Iris pigment epithelial cell (primary cell): ENCODE measurements around the gene PTCD3.

Experiments used
- DNase-seq: peaks from one replicate; pipeline ENCODE4 v3.0.0-alpha.2; 2011; ENCODE audit warnings: low read depth

The PTCD3 gene

GRCh38 chr2:86105969-86106945, at the start of gene PTCD3:
Gene PTCD3, plus strand, starts transcription at chr2:86106235. Its CDS starts 13 bp downstream, at chr2:86106248.
- DNase-seq: peak; percentile 98

GRCh38 chr2:86056590-86057331, 49.3 kb upstream of the PTCD3 start:
- DNase-seq: no peak

DNA sequence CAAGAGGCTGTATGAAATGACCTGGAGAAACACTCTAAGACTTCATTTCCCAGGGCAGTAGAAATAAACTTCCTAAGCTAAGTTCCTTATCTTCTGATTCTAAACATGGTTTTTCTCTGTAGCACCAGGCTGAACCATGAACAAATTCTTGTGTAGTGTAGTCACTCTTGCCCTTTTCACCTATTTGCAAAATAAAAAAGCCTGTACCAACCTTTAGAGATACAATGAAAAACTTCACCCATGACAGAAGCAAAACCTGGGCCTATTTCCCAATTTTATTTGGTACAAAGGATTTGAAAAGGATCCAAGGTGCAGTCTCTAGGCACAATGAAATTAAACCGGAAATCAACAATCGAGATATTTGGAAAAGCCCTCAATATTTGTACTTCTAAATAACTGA, 44.0 kb upstream of the PTCD3 start:
- DNase-seq: peak; percentile 88

- peak; percentile 90 for DNase-seq
Observed at GRCh38 chr2:86064006-86064405, 42.0 kb upstream of the PTCD3 start.

DNA sequence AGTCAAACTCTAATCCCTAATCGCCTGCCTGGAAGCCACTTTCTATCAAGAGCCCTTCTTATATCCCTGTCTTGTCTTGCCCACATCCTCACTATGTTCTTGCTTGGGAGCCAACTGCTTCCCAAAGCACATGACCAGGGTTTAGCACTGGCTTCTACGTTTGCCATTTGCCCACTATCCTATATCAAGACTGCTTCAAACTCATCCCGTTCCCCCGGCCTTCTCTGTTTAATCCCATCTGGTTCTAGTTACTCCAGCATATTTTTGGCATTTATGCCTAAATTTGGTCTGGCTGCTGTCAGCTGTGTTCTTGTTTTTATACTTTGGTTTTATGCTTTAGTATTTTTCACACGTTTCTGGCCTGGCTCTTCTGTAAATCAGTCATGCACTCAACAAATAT, 40.5 kb upstream of the PTCD3 start:
- no peak for DNase-seq

DNA sequence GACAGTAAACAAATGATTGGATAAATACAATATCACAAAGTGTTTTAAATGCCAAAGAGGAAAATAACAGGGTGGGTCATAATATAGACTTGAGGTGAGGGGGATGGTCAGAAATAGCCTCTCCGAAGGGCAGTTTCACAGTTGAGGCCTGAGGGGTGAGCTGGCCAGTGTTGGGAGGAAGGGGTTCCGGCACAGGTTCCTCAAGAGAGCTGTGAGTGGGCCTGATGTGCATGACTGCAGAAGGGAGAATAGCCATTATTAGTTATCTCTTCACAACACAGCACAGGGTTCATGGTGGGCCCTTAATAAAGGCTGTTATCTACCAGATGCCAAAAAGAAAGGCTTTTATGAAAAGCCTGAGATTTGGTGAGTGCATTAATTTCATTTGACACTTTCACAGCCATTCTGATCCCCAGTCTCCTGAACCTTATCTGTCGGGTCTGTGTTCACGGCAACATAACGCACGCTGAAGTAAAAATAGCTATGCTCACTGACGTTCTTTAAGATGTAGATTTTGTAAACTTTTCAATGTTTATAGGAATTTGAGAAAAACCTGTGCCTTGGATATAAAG, 39.9 kb upstream of the PTCD3 start:
- DNase-seq: no peak

DNA sequence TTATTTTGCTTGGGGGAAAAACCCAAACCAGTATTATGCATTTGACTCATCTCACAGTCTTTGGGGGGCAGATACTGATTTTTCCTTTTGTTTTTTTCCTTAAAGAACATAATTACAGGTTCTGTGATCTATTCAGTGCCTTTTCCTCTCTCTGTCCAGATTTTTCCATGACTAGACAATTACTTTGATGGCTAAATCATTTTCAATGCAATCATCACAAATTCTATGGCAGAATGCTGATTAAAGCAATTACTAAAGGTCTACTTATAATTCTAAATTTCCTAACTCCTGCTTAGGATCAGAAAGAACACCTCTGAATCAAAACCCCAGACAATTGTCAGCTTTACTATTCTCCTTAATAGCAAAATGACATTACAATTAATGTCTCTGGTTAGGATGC, 39.1 kb upstream of the PTCD3 start:
- no peak for DNase-seq

GRCh38 chr2:86068136-86068588, 37.9 kb upstream of the PTCD3 start:
- peak; percentile 59 for DNase-seq

DNA sequence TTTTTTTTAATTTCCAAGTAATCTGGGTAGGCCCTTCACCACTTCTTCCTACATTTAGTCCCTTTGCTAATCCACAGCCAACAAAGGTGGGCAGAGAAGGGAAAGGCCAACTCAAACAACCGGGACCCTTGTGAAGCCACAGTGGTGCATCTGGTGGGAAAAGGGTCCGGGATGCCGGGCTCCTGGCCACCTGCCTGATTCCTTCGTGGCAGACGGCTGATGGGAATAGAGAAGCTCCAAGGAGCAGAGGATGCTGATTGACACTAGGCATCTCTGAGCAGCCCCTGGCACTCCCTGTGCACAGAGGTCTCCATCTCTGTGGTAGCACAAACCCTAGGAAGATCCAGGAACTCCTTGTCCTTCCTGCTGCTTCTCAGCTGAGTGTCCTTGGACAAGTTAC, 37.4 kb upstream of the PTCD3 start:
- DNase-seq: no peak

- no peak for DNase-seq
Observed at GRCh38 chr2:86069091-86069685, 36.8 kb upstream of the PTCD3 start.

- DNase-seq: no peak
Observed at GRCh38 chr2:86069783-86070339, 36.2 kb upstream of the PTCD3 start.

- no peak for DNase-seq
Observed at GRCh38 chr2:86070868-86071267, 35.2 kb upstream of the PTCD3 start.

DNA sequence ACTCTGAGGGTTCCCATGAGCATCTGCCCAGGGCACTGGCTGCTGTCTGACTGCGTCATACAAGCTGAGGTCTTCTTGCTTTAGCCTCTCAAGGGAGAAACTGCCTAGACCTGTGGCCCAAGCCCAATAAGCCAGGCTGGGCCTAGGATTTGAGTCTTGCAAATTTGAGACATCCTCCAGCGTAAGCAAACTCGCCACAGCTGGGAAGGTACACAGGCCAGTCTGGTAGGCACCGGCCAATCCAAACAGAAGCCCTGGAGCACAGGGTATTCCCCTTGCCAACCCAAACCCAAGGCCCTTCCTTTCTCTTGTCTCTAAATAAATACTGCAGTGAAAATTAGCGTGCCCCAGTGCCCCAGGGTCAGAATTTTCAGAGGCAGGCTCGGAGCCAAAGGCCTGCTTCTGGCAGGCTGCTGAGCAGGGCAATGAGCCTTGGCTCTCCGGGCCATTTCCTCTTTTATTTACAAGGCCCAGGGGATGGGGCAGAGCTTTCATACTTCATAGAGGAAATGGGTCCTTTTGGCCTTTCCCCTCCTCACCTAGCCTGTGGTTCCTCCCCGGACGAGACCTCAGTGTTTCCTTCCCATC, 33.7 kb upstream of the PTCD3 start:
- DNase-seq: peak; percentile 14

- no peak for DNase-seq
Observed at GRCh38 chr2:86073225-86073624, 32.8 kb upstream of the PTCD3 start.

GRCh38 chr2:86074256-86074655, 31.8 kb upstream of the PTCD3 start:
- DNase-seq: no peak

- DNase-seq: no peak
Observed at GRCh38 chr2:86074811-86075210, 31.2 kb upstream of the PTCD3 start.

GRCh38 chr2:86075886-86076285, 30.1 kb upstream of the PTCD3 start:
- no peak for DNase-seq

DNA sequence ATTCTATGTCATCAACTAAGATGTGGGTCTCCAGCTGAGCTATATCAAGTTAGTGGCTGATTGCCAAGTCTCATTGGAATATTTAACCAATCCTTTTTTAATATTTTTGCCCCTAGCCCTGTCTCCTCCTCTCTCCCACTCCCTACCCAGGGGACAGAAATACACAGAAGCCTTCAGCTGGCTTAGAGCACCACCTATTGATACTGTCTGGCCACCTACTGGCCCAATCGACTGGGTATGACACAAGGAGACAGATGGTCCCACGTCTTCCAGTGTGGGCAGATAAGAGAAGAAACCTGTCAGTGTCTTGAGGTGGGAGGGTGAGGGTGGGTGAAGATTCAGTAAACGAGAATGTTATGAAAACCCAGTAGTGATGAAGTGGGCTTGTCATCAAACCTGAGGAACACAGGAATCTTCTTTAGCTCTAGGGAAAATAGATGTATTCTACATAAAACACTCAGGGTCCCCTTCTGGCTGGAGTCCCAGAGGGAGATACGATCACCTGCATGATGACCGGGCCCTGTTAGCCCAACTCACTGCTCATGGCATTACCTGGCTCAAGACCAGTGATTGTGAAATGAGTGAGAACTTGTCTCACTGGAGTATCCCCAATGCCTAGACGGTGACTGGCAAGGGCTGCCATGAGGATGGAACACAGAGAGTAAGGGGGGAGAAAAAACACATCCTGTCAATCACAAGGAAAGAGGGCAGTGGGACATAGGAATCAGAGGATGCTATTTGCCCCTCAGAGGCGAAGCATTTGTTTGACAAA, 27.1 kb upstream of the PTCD3 start:
- peak; percentile 62 for DNase-seq

DNA sequence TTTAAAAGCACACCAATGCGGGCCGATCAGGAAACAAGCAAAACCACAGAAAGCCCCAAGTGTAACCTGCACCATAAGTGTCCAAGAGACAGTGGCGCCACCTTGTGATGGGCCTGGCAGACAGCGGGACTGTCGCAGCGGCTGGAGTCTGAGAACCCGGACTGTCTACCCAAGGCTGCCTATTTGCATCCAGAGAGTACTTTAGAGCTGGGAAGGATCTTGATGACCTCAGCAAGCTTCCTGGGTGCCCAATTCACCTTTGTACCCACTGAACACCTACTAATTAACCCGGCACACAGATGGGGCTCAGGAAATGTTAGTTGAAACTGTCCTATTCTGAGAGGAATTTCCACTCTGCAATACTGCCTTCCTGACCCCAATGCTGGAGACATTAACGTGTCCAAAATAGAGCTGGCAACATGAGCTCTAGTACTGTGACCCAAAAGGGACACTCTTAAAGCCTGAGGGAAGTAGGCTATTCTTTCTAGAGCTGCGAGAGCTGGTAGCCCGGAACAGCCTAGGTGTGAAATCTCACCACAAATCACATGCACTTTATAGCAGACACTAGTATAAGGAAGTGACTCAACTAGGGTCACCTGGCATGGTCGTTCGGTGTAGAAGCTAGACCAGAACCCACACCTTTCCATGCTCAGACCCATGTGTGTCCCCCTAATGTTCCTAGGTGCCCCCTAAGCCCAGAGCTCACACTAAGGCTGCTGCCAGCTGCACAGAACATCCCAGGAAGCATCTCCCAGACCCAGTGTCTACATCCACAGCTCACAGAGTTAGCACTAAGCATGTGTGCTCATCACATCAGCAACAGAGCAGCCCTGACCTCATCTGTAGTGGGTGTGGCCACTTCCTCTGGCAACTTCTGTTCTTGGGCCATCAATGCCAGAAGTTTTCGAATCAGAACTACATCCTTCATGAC, 25.8 kb upstream of the PTCD3 start:
- peak; percentile 76 for DNase-seq

GRCh38 chr2:86081724-86082123, 24.3 kb upstream of the PTCD3 start:
- DNase-seq: no peak
